SU-DHL-6 (cell line): Measurements from ENCODE around the gene HGFAC.

Source experiments
- CTCF ChIP-seq: fragments of 200-600 bp; sonication (generic); IDR thresholded peaks from one replicate; pipeline ENCODE4 v1.5.1; 2017; ENCODE audit warnings: antibody characterized with exemption, mild to moderate bottlenecking, low read length, moderate library complexity; ENCODE audit not compliant: insufficient read depth, poor library complexity, severe bottlenecking
- EZH2phosphoT487 ChIP-seq: fragments of 200-600 bp; sonication (generic), shearing (Covaris generic); conservative IDR thresholded peaks from 2 replicates; pipeline ENCODE4 v1.6.1; 2018; ENCODE audit warnings: mild to moderate bottlenecking, antibody characterized with exemption, low read length, moderate library complexity, mixed read lengths

GRCh38 chr4:3397128-3397527, 44.6 kb upstream of the HGFAC start:
- no peak for TF ChIP-seq CTCF
- TF ChIP-seq EZH2phosphoT487, result no peak
